Activated CD4-positive, alpha-beta T cell treated with anti-CD3 and anti-CD28 coated beads, Interleukin-2, amount 50 U/mL, for 16 hours (primary cell): ENCODE data around the gene BOK.
"Not testable (repeated sequence)": the region's sequence is repeated elsewhere in the genome, so short reads cannot be mapped to it uniquely, and the experiment has no call there.

Experiments used
- DNase-seq: peaks from one replicate; pipeline ENCODE4 v3.0.0-alpha.2; 2020

The BOK gene

GRCh38 chr2:241574911-241575623 is 16.5 kb downstream of the BOK start:
- DNase-seq: no peak

GRCh38 chr2:241575624-241576292 is 17.2 kb downstream of the BOK start:
- DNase-seq: no peak

GRCh38 chr2:241576293-241576654 is 17.7 kb downstream of the BOK start:
- DNase-seq: no peak

GRCh38 chr2:241577413-241578122 is 19.0 kb downstream of the BOK start:
- no peak for DNase-seq

GRCh38 chr2:241579281-241579680 is 20.7 kb downstream of the BOK start:
- DNase-seq: no peak

GRCh38 chr2:241582328-241582727 is 23.8 kb downstream of the BOK start:
- DNase-seq: no peak

- no peak for DNase-seq
Observed at GRCh38 chr2:241582806-241583205, 24.3 kb downstream of the BOK start.

GRCh38 chr2:241584436-241584835 is 25.9 kb downstream of the BOK start:
- no peak for DNase-seq

GRCh38 chr2:241586564-241587264 is 28.2 kb downstream of the BOK start:
- DNase-seq: no peak

GRCh38 chr2:241589863-241590262 is 31.3 kb downstream of the BOK start:
- DNase-seq: not testable (repeated sequence)

GRCh38 chr2:241590496-241591455 is 32.2 kb downstream of the BOK start:
- not testable (repeated sequence) for DNase-seq

- DNase-seq: no peak
Observed at GRCh38 chr2:241592126-241592845, 33.7 kb downstream of the BOK start.

- no peak for DNase-seq
Observed at GRCh38 chr2:241593271-241593670, 34.7 kb downstream of the BOK start.

- DNase-seq: no peak
Observed at GRCh38 chr2:241595600-241596140, 37.1 kb downstream of the BOK start.

- no peak for DNase-seq
Observed at GRCh38 chr2:241597561-241597960, 39.0 kb downstream of the BOK start.

- DNase-seq: no peak
Observed at GRCh38 chr2:241598061-241598460, 39.5 kb downstream of the BOK start.

GRCh38 chr2:241598487-241598886 is 39.9 kb downstream of the BOK start:
- no peak for DNase-seq

- no peak for DNase-seq
Observed at GRCh38 chr2:241599615-241600014, 41.1 kb downstream of the BOK start.

GRCh38 chr2:241601841-241602240 is 43.3 kb downstream of the BOK start:
- no peak for DNase-seq

GRCh38 chr2:241602720-241603119 is 44.2 kb downstream of the BOK start:
- DNase-seq: no peak

GRCh38 chr2:241603686-241604085 is 45.1 kb downstream of the BOK start:
- no peak for DNase-seq
